Measurements from ENCODE around the gene PLXNA4.

DNA sequence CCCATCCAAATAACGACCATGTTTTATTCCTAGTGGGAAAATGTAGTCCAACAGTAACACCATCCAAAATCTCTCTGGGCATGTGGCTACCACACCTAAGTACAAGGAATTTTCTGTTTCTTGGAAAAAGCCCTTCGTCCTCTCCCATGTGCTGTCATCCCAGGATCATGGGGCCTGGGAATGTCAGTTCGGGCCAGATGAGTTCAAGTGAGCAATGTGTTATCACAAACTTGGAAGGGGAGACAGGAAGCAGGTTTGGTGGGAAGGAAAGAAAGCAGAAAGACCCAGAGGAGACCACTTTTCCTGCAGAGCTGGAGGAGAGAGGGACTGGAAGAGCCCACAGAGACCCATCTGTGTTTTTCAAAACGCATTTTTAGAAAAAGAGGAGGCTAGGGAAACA is 110.8 kb downstream of the PLXNA4 start:
- TF ChIP-seq, protein P1, sequence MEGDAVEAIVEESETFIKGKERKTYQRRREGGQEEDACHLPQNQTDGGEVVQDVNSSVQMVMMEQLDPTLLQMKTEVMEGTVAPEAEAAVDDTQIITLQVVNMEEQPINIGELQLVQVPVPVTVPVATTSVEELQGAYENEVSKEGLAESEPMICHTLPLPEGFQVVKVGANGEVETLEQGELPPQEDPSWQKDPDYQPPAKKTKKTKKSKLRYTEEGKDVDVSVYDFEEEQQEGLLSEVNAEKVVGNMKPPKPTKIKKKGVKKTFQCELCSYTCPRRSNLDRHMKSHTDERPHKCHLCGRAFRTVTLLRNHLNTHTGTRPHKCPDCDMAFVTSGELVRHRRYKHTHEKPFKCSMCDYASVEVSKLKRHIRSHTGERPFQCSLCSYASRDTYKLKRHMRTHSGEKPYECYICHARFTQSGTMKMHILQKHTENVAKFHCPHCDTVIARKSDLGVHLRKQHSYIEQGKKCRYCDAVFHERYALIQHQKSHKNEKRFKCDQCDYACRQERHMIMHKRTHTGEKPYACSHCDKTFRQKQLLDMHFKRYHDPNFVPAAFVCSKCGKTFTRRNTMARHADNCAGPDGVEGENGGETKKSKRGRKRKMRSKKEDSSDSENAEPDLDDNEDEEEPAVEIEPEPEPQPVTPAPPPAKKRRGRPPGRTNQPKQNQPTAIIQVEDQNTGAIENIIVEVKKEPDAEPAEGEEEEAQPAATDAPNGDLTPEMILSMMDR (conservative IDR thresholded peaks at IDR 0.05) = no peak
- no peak for TF ChIP-seq EZH2 (IDR thresholded peaks at IDR 0.05; ENCODE audit: low read depth)

Measured in PC-9 (cell line).